Smooth muscle cell (in vitro differentiated cells): Measurements from ENCODE around the gene MGAT4A. TPM values are rescaled to one million over a fixed set of nuclear protein-coding genes. Genes with fewer than 3 reads are reported as not detected.
A peak's percentile ranks its signal among the peaks of the same experiment; 100 is the strongest.

Source experiments
- DNase-seq: peaks from one replicate; lab custom pipeline; 2025; ENCODE audit not compliant: unreplicated experiment; lab: John Stamatoyannopoulos, UW
- H2AFZ ChIP-seq: fragments of 200-600 bp; sonication (generic); 2 replicates; pipeline ENCODE4 v1.6.0; 2016; ENCODE audit warnings: antibody characterized with exemption, low read depth, mild to moderate bottlenecking
- H3F3A ChIP-seq: fragments of 200-600 bp; sonication (generic); 2 replicates; pipeline ENCODE4 v1.6.0; 2017; ENCODE audit warnings: antibody characterized with exemption, low read depth
- H3K27ac ChIP-seq: fragments of 200-600 bp; sonication (generic); 2 replicates; pipeline ENCODE4 v1.5.1; 2016; ENCODE audit warnings: low read depth, mild to moderate bottlenecking
- H3K27me3 ChIP-seq: fragments of 200-600 bp; sonication (generic); 2 replicates; pipeline ENCODE4 v1.6.1; 2016; ENCODE audit warnings: low read depth, mild to moderate bottlenecking
- H3K36me3 ChIP-seq: fragments of 200-600 bp; sonication (generic); 2 replicates; pipeline ENCODE4 v1.5.1; 2016; ENCODE audit warnings: low read depth
- H3K4me1 ChIP-seq: fragments of 200-600 bp; sonication (generic); 2 replicates; pipeline ENCODE4 v1.5.1; 2016; ENCODE audit warnings: low read depth
- H3K4me2 ChIP-seq: fragments of 200-600 bp; sonication (generic); 2 replicates; pipeline ENCODE4 v1.6.0; 2016; ENCODE audit warnings: mild to moderate bottlenecking
- H3K4me3 ChIP-seq: fragments of 200-600 bp; sonication (generic); 2 replicates; pipeline ENCODE4 v1.5.1; 2016; ENCODE audit warnings: mild to moderate bottlenecking
- H3K79me2 ChIP-seq: fragments of 200-600 bp; sonication (generic); 2 replicates; pipeline ENCODE4 v1.6.0; 2016; ENCODE audit warnings: low read depth, mild to moderate bottlenecking
- H3K9ac ChIP-seq: fragments of 200-600 bp; sonication (generic); 2 replicates; pipeline ENCODE4 v1.6.0; 2016; ENCODE audit warnings: low read depth
- H3K9me3 ChIP-seq: fragments of 200-600 bp; sonication (generic); replicated peaks from 2 replicates; pipeline ENCODE4 v1.5.1; 2016; ENCODE audit warnings: low read depth
- H4K20me1 ChIP-seq: fragments of 200-600 bp; sonication (generic); 2 replicates; pipeline ENCODE4 v1.6.0; 2016; ENCODE audit warnings: low read depth
- CTCF ChIP-seq: fragments of 200-600 bp; sonication (generic); IDR thresholded peaks from 2 replicates; pipeline ENCODE4 v1.5.1; 2017; ENCODE audit warnings: borderline replicate concordance, mild to moderate bottlenecking, antibody characterized with exemption; ENCODE audit not compliant: insufficient read depth, poor library complexity, severe bottlenecking
- WGBS: methylation state at CpG from one replicate; pipeline ENCODE4 v1.1.7; 2016; ENCODE audit warnings: low lambda C conversion rate; 5-methylcytosine and 5-hydroxymethylcytosine counted together
- polyA plus RNA-seq: library from polyadenylated mRNA; unstranded; fragments of >200 nt; fragmentation: Nextera tagmentation; extraction: Ambion mirVana; gene quantifications from 2 replicates; pipeline ENCODE4 v1.2.1, GENCODE V29; 2016
- total RNA-seq: library from RNA; depleted of rRNA; stranded (reverse); fragments of >200 nt; gene quantifications from 2 replicates; pipeline ENCODE4 v1.2.3, GENCODE V29; 2014

The MGAT4A gene
- total and polyA plus RNA-seq, 2 experiments from 2014 or later, result 1.4 to 8.9 TPM

- 98% methylated on average over 12 of the region's 13 CpGs for WGBS
- Histone ChIP-seq H3K9ac (no peak overlapping the region), H3K4me3 (no peak overlapping the region), H3K79me2 (no peaks in the 10 kb centered on the region), H4K20me1 (no peaks in the 10 kb centered on the region), H3K4me2 (no peak overlapping the region), H3K27me3 (no peaks in the 10 kb centered on the region), H3K27ac (no peak overlapping the region), H3K36me3 (no peaks in the 10 kb centered on the region), H3F3A (no peaks in the 10 kb centered on the region), H3K9me3 (no peaks in the 10 kb centered on the region), H3K4me1 (no peaks in the 10 kb centered on the region), H2AFZ (no peak overlapping the region)
- DNase-seq, result no peak
- no peak for TF ChIP-seq CTCF
These were observed 161.0 kb downstream of the MGAT4A start for GRCh38 chr2:98569915-98570314.

GRCh38 chr2:98569197-98569793 is 161.6 kb downstream of the MGAT4A start:
- WGBS, result 67% methylated on average over 19 of the region's 19 CpGs
- Histone ChIP-seq H3K79me2 (no peaks in the 10 kb centered on the region), H3F3A (no peaks in the 10 kb centered on the region), H3K4me2 (no peak overlapping the region), H3K9me3 (no peaks in the 10 kb centered on the region), H3K36me3 (no peaks in the 10 kb centered on the region), H3K9ac (no peak overlapping the region), H4K20me1 (no peaks in the 10 kb centered on the region), H3K4me1 (no peaks in the 10 kb centered on the region), H3K27ac (no peak overlapping the region), H3K4me3 (no peak overlapping the region), H3K27me3 (no peaks in the 10 kb centered on the region), H2AFZ (no peak overlapping the region)
- DNase-seq, result no peak
- TF ChIP-seq CTCF, result peak; percentile 89

Other genes starting within 250 kb of the MGAT4A start
- 20.1 and 20.2 TPM in 2 replicates for gene COA5, start 122.6 kb downstream of the MGAT4A start, total RNA-seq
- 27.8 and 29.4 TPM in 2 replicates for gene COA5, start 122.6 kb downstream of the MGAT4A start, polyA plus RNA-seq
- 52.2 and 61.6 TPM in 2 replicates for gene UNC50, start 122.5 kb downstream of the MGAT4A start, total RNA-seq
- gene UNC50, start 122.5 kb downstream of the MGAT4A start, polyA plus RNA-seq, result 52.8 and 59.2 TPM in 2 replicates
- gene CRACDL, start 205.1 kb upstream of the MGAT4A start, total RNA-seq, result 0.04 and 0.72 TPM in 2 replicates
- gene CRACDL, start 205.1 kb upstream of the MGAT4A start, polyA plus RNA-seq, result 0.39 and 2.2 TPM in 2 replicates